ENCODE data around the gene NPAS1. TPM values are rescaled to one million over a fixed set of nuclear protein-coding genes. Genes with fewer than 3 reads are reported as not detected.

The NPAS1 gene
- total and polyA plus RNA-seq, 2 experiments from 2014 or later: 0.23 to 4.5 TPM

DNA sequence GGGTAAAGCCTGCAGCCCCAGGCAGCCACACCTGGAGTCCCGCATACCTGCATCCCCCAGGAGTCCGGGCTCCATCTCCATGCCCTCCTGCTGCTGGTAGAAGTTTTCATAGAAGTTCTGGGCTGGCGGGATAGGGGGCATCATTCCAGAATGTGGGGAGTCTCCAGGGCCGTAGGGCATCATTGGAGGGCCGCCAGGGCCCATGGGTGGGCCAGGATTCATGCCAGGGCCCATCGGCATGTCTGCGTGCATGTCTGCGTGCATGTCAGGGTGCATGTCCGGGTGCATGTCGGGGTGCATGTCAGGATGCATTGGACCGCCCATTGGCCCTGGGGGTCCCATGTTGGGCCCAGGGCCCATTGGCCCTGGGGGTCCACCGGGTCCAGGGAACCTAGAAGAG lies 52.1 kb downstream of the NPAS1 start:
- 97% methylated on average over 12 of the region's 12 CpGs for WGBS (ENCODE audit: low lambda C conversion rate, missing lambda C conversion rate)

GRCh38 chr19:47072323-47072722 lies 52.7 kb downstream of the NPAS1 start:
- Histone ChIP-seq H3K36me3 (replicated peaks; ENCODE audit: insufficient read depth, low read depth) (no peaks in the 10 kb centered on the region), H2AFZ (no peak overlapping the region), H4K20me1 (ENCODE audit: insufficient read depth, poor library complexity, severe bottlenecking) (no peaks in the 10 kb centered on the region), H3K4me1 (ENCODE audit: insufficient read depth) (no peaks in the 10 kb centered on the region), H3K79me2 (peaks cover 21% of the 10 kb centered on the region), H3K9me3 (ENCODE audit: low read depth) (no peaks in the 10 kb centered on the region), H3K27ac (no peak overlapping the region), H3K4me3 (no peak overlapping the region), H3K9me2 (replicated peaks; ENCODE audit: insufficient read depth) (no peaks in the 10 kb centered on the region), H3K27me3 (no peaks in the 10 kb centered on the region), H3K4me2 (no peak overlapping the region)
- DNase-seq (ENCODE audit: low spot score): no peak
- TF ChIP-seq, protein P1, sequence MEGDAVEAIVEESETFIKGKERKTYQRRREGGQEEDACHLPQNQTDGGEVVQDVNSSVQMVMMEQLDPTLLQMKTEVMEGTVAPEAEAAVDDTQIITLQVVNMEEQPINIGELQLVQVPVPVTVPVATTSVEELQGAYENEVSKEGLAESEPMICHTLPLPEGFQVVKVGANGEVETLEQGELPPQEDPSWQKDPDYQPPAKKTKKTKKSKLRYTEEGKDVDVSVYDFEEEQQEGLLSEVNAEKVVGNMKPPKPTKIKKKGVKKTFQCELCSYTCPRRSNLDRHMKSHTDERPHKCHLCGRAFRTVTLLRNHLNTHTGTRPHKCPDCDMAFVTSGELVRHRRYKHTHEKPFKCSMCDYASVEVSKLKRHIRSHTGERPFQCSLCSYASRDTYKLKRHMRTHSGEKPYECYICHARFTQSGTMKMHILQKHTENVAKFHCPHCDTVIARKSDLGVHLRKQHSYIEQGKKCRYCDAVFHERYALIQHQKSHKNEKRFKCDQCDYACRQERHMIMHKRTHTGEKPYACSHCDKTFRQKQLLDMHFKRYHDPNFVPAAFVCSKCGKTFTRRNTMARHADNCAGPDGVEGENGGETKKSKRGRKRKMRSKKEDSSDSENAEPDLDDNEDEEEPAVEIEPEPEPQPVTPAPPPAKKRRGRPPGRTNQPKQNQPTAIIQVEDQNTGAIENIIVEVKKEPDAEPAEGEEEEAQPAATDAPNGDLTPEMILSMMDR (IDR thresholded peaks at IDR 0.05; ENCODE audit: poor library complexity): no peak
- TF ChIP-seq EZH2phosphoT487 (IDR thresholded peaks at IDR 0.05; ENCODE audit: low read depth, severe bottlenecking, unreplicated experiment) (no peak), EZH2 (IDR thresholded peaks at IDR 0.05; ENCODE audit: borderline replicate concordance) (no peak)
- 98% methylated on average over 13 of the region's 17 CpGs for WGBS (ENCODE audit: low lambda C conversion rate, missing lambda C conversion rate)

More for the DNA sequence above, 52.1 kb downstream of the NPAS1 start:
- Histone ChIP-seq H2AFZ (no peak overlapping the region), H3K4me1 (ENCODE audit: insufficient read depth) (no peaks in the 10 kb centered on the region), H3K27me3 (no peaks in the 10 kb centered on the region), H3K36me3 (replicated peaks; ENCODE audit: insufficient read depth, low read depth) (no peaks in the 10 kb centered on the region), H3K27ac (no peak overlapping the region), H3K9me2 (replicated peaks; ENCODE audit: insufficient read depth) (no peaks in the 10 kb centered on the region), H3K4me2 (no peak overlapping the region), H3K9me3 (ENCODE audit: low read depth) (no peaks in the 10 kb centered on the region), H3K79me2 (peaks cover 18% of the 10 kb centered on the region), H3K4me3 (no peak overlapping the region), H4K20me1 (ENCODE audit: insufficient read depth, poor library complexity, severe bottlenecking) (no peaks in the 10 kb centered on the region)
- TF ChIP-seq, protein P1 (IDR thresholded peaks at IDR 0.05; ENCODE audit: poor library complexity): no peak
- no peak for DNase-seq (ENCODE audit: low spot score)

GRCh38 chr19:47073574-47073973 lies 53.9 kb downstream of the NPAS1 start:
- Histone ChIP-seq H3K79me2 (peaks cover 21% of the 10 kb centered on the region), H3K9me2 (replicated peaks; ENCODE audit: insufficient read depth) (no peaks in the 10 kb centered on the region), H4K20me1 (ENCODE audit: insufficient read depth, poor library complexity, severe bottlenecking) (no peaks in the 10 kb centered on the region), H3K27ac (no peak overlapping the region), H3K36me3 (replicated peaks; ENCODE audit: insufficient read depth, low read depth) (no peaks in the 10 kb centered on the region), H3K4me2 (no peak overlapping the region), H3K4me1 (ENCODE audit: insufficient read depth) (no peaks in the 10 kb centered on the region), H3K9me3 (ENCODE audit: low read depth) (no peaks in the 10 kb centered on the region), H3K27me3 (no peaks in the 10 kb centered on the region), H2AFZ (no peak overlapping the region), H3K4me3 (no peak overlapping the region)
- no peak for TF ChIP-seq EZH2 (IDR thresholded peaks at IDR 0.05; ENCODE audit: borderline replicate concordance)
- no peak for TF ChIP-seq EZH2phosphoT487 (IDR thresholded peaks at IDR 0.05; ENCODE audit: low read depth, severe bottlenecking, unreplicated experiment)
- TF ChIP-seq, protein P1 (IDR thresholded peaks at IDR 0.05; ENCODE audit: poor library complexity): no peak
- WGBS (ENCODE audit: low lambda C conversion rate, missing lambda C conversion rate): 95% methylated on average over 10 of the region's 10 CpGs
- no peak for DNase-seq (ENCODE audit: low spot score)

GRCh38 chr19:47074621-47075020 lies 55.0 kb downstream of the NPAS1 start:
- TF ChIP-seq, protein P1 (IDR thresholded peaks at IDR 0.05; ENCODE audit: poor library complexity): no peak
- TF ChIP-seq EZH2 (IDR thresholded peaks at IDR 0.05; ENCODE audit: borderline replicate concordance) (no peak), EZH2phosphoT487 (IDR thresholded peaks at IDR 0.05; ENCODE audit: low read depth, severe bottlenecking, unreplicated experiment) (no peak)
- Histone ChIP-seq H3K4me1 (ENCODE audit: insufficient read depth) (peaks cover 1% of the 10 kb centered on the region), H3K27me3 (no peaks in the 10 kb centered on the region), H3K36me3 (replicated peaks; ENCODE audit: insufficient read depth, low read depth) (no peaks in the 10 kb centered on the region), H3K9me2 (replicated peaks; ENCODE audit: insufficient read depth) (no peaks in the 10 kb centered on the region), H2AFZ (no peak overlapping the region), H3K4me3 (no peak overlapping the region), H3K27ac (no peak overlapping the region), H3K9me3 (ENCODE audit: low read depth) (no peaks in the 10 kb centered on the region), H4K20me1 (ENCODE audit: insufficient read depth, poor library complexity, severe bottlenecking) (no peaks in the 10 kb centered on the region), H3K4me2 (no peak overlapping the region), H3K79me2 (peaks cover 21% of the 10 kb centered on the region)
- 99% methylated on average over 9 of the region's 9 CpGs for WGBS (ENCODE audit: low lambda C conversion rate, missing lambda C conversion rate)
- no peak for DNase-seq (ENCODE audit: low spot score)
